Activated T-cell treated with anti-CD3 and anti-CD28 coated beads, Interleukin-2, amount 50 U/mL, for 24 hours (primary cell): ENCODE data around the gene MCC.
A peak's percentile ranks its signal among the peaks of the same experiment; 100 is the strongest.
"Not testable (repeated sequence)": the region's sequence is repeated elsewhere in the genome, so short reads cannot be mapped to it uniquely, and the experiment has no call there.

Source experiments
- DNase-seq: peaks from one replicate; pipeline ENCODE4 v3.0.0-alpha.2; 2020
- H3K27ac Mint-ChIP-seq: 2 replicates; pipeline ENCODE4 v1.8.0; 2020; ENCODE audit warnings: mild to moderate bottlenecking, mixed read lengths
- H3K27me3 Mint-ChIP-seq: 2 replicates; pipeline ENCODE4 v1.8.0; 2020; ENCODE audit warnings: mixed read lengths
- H3K36me3 Mint-ChIP-seq: 2 replicates; pipeline ENCODE4 v1.8.0; 2020; ENCODE audit warnings: low read depth, mixed read lengths
- H3K4me1 Mint-ChIP-seq: 2 replicates; pipeline ENCODE4 v1.8.0; 2020; ENCODE audit warnings: low read depth, mixed read lengths
- H3K4me3 Mint-ChIP-seq: 2 replicates; pipeline ENCODE4 v1.8.0; 2020; ENCODE audit warnings: mild to moderate bottlenecking, moderate library complexity, mixed read lengths
- H3K9me3 Mint-ChIP-seq: 2 replicates; pipeline ENCODE4 v1.8.0; 2020; ENCODE audit warnings: mixed read lengths

MCC gene

GRCh38 chr5:113421693-113422092 lies 66.6 kb downstream of the MCC start:
- Mint-ChIP-seq H3K27me3 (peaks cover 3% of the 10 kb centered on the region), H3K4me3 (no peak overlapping the region), H3K27ac (no peak overlapping the region), H3K4me1 (no peaks in the 10 kb centered on the region), H3K9me3 (no peaks in the 10 kb centered on the region), H3K36me3 (no peaks in the 10 kb centered on the region)
- DNase-seq = no peak

GRCh38 chr5:113405530-113405929 lies 82.7 kb downstream of the MCC start:
- Mint-ChIP-seq H3K36me3 (no peaks in the 10 kb centered on the region), H3K27ac (no peak overlapping the region), H3K4me3 (no peak overlapping the region), H3K4me1 (no peaks in the 10 kb centered on the region), H3K9me3 (no peaks in the 10 kb centered on the region), H3K27me3 (no peaks in the 10 kb centered on the region)
- no peak for DNase-seq

GRCh38 chr5:113404269-113404668 lies 84.0 kb downstream of the MCC start:
- Mint-ChIP-seq H3K9me3 (no peaks in the 10 kb centered on the region), H3K27ac (no peak overlapping the region), H3K27me3 (no peaks in the 10 kb centered on the region), H3K36me3 (no peaks in the 10 kb centered on the region), H3K4me1 (no peaks in the 10 kb centered on the region), H3K4me3 (no peak overlapping the region)
- no peak for DNase-seq

- not testable (repeated sequence) for DNase-seq, H3K4me1 Mint-ChIP-seq, H3K36me3 Mint-ChIP-seq, H3K9me3 Mint-ChIP-seq, H3K27ac Mint-ChIP-seq, H3K4me3 Mint-ChIP-seq, H3K27me3 Mint-ChIP-seq
These were observed 90.3 kb downstream of the MCC start for GRCh38 chr5:113397986-113398385.

GRCh38 chr5:113397046-113397445 lies 91.2 kb downstream of the MCC start:
- no peaks in the 10 kb centered on the region for H3K9me3 Mint-ChIP-seq
- H3K4me1 Mint-ChIP-seq = no peaks in the 10 kb centered on the region
- no peak for DNase-seq
- H3K27me3 Mint-ChIP-seq = no peaks in the 10 kb centered on the region
- H3K4me3 Mint-ChIP-seq = no peak overlapping the region
- no peak overlapping the region for H3K27ac Mint-ChIP-seq
- no peaks in the 10 kb centered on the region for H3K36me3 Mint-ChIP-seq

- no peaks in the 10 kb centered on the region for H3K9me3 Mint-ChIP-seq
- H3K4me3 Mint-ChIP-seq = no peak overlapping the region
- H3K27me3 Mint-ChIP-seq = no peaks in the 10 kb centered on the region
- H3K4me1 Mint-ChIP-seq = no peaks in the 10 kb centered on the region
- no peak for DNase-seq
- no peaks in the 10 kb centered on the region for H3K36me3 Mint-ChIP-seq
- H3K27ac Mint-ChIP-seq = no peak overlapping the region
These were observed 93.6 kb downstream of the MCC start for GRCh38 chr5:113394658-113395057.

- Mint-ChIP-seq H3K4me1 (no peaks in the 10 kb centered on the region), H3K27me3 (peaks cover 19% of the 10 kb centered on the region), H3K36me3 (no peaks in the 10 kb centered on the region), H3K9me3 (no peaks in the 10 kb centered on the region), H3K4me3 (no peak overlapping the region), H3K27ac (no peak overlapping the region)
- DNase-seq = no peak
These were observed 98.0 kb downstream of the MCC start for GRCh38 chr5:113390224-113390623.

- DNase-seq = no peak
- no peak overlapping the region for H3K27ac Mint-ChIP-seq
- H3K9me3 Mint-ChIP-seq = no peaks in the 10 kb centered on the region
- H3K4me3 Mint-ChIP-seq = no peak overlapping the region
- H3K36me3 Mint-ChIP-seq = no peaks in the 10 kb centered on the region
- no peaks in the 10 kb centered on the region for H3K4me1 Mint-ChIP-seq
- peaks cover 23% of the 10 kb centered on the region for H3K27me3 Mint-ChIP-seq
These were observed 99.1 kb downstream of the MCC start for GRCh38 chr5:113389116-113389515.

- no peak overlapping the region for H3K4me3 Mint-ChIP-seq
- peaks cover 28% of the 10 kb centered on the region for H3K27me3 Mint-ChIP-seq
- H3K36me3 Mint-ChIP-seq = no peaks in the 10 kb centered on the region
These were observed 100.4 kb downstream of the MCC start for GRCh38 chr5:113387844-113388243.

GRCh38 chr5:113384782-113385285 lies 103.4 kb downstream of the MCC start:
- peaks cover 31% of the 10 kb centered on the region for H3K27me3 Mint-ChIP-seq
- H3K4me3 Mint-ChIP-seq = no peak overlapping the region
- no peak overlapping the region for H3K27ac Mint-ChIP-seq
- no peaks in the 10 kb centered on the region for H3K9me3 Mint-ChIP-seq
- peaks cover 10% of the 10 kb centered on the region for H3K4me1 Mint-ChIP-seq
- DNase-seq = no peak
- H3K36me3 Mint-ChIP-seq = no peaks in the 10 kb centered on the region

More at GRCh38 chr5:113387844-113388243, 100.4 kb downstream of the MCC start:
- Mint-ChIP-seq H3K9me3 (no peaks in the 10 kb centered on the region), H3K27ac (no peak overlapping the region), H3K4me1 (no peaks in the 10 kb centered on the region)
- no peak for DNase-seq

GRCh38 chr5:113382731-113383130 lies 105.5 kb downstream of the MCC start:
- Mint-ChIP-seq H3K36me3 (no peaks in the 10 kb centered on the region), H3K9me3 (no peaks in the 10 kb centered on the region), H3K4me3 (no peak overlapping the region), H3K27me3 (peaks cover 25% of the 10 kb centered on the region), H3K4me1 (peaks cover 24% of the 10 kb centered on the region), H3K27ac (no peak overlapping the region)
- no peak for DNase-seq

- H3K27ac Mint-ChIP-seq = no peak overlapping the region
- H3K27me3 Mint-ChIP-seq = peaks cover 23% of the 10 kb centered on the region
- no peak for DNase-seq
- H3K4me1 Mint-ChIP-seq = peaks cover 30% of the 10 kb centered on the region
- H3K4me3 Mint-ChIP-seq = no peak overlapping the region
- H3K36me3 Mint-ChIP-seq = no peaks in the 10 kb centered on the region
- H3K9me3 Mint-ChIP-seq = no peaks in the 10 kb centered on the region
These were observed 106.5 kb downstream of the MCC start for GRCh38 chr5:113381791-113382190.

- Mint-ChIP-seq H3K4me1 (peaks cover 31% of the 10 kb centered on the region), H3K36me3 (no peaks in the 10 kb centered on the region), H3K4me3 (no peak overlapping the region), H3K27ac (no peak overlapping the region), H3K9me3 (no peaks in the 10 kb centered on the region), H3K27me3 (peaks cover 16% of the 10 kb centered on the region)
- no peak for DNase-seq
These were observed 107.4 kb downstream of the MCC start for GRCh38 chr5:113380807-113381326.

- Mint-ChIP-seq H3K27ac (no peak overlapping the region), H3K9me3 (no peaks in the 10 kb centered on the region), H3K4me3 (no peak overlapping the region), H3K27me3 (peaks cover 12% of the 10 kb centered on the region), H3K36me3 (no peaks in the 10 kb centered on the region), H3K4me1 (peaks cover 35% of the 10 kb centered on the region)
- no peak for DNase-seq
These were observed 108.1 kb downstream of the MCC start for GRCh38 chr5:113379936-113380806.

GRCh38 chr5:113378959-113379541 lies 109.2 kb downstream of the MCC start:
- Mint-ChIP-seq H3K36me3 (no peaks in the 10 kb centered on the region), H3K27me3 (peaks cover 8% of the 10 kb centered on the region), H3K9me3 (no peaks in the 10 kb centered on the region), H3K4me1 (peaks cover 35% of the 10 kb centered on the region), H3K4me3 (no peak overlapping the region), H3K27ac (no peak overlapping the region)
- DNase-seq = peak; percentile 51
